Measurements from ENCODE around the gene DISP3.

DNA sequence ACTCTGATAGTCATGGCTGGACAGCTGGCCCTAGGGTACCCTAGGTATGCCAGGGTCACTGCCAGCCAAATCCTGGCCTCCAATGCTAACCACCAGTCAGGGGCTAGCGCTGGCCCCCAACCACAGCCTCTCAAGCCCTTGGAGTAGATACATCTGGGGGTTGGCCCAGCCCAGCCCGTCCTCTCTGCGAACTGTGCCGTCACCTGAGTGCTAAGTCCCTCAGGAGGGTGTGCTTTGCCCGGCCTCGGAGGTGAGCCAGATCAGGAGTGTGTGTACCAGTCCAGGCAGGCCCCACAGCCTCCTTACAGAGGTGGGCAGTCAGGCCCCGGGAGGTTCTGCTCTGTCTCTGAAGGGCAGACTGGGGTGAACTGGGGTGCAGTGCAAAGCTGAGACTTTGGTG is 34.0 kb upstream of the DISP3 start:
- TF ChIP-seq ZNF274 (IDR thresholded peaks at IDR 0.05; ENCODE audit: low read depth, low read length): no peak
- no peak for TF ChIP-seq YY1 (IDR thresholded peaks at IDR 0.05; ENCODE audit: insufficient read depth, insufficient read length)
- no peak for TF ChIP-seq SUZ12 (IDR thresholded peaks at IDR 0.05; ENCODE audit: extremely low read depth, insufficient read depth, insufficient read length)

All from NT2/D1 (cell line).